IMR-90 (cell line): ENCODE data around the gene HJURP. TPM values are rescaled to one million over a fixed set of nuclear protein-coding genes. Genes with fewer than 3 reads are reported as not detected.

Source experiments
- ATAC-seq: fragments of 200-7000 bp; cut with Tn5 transposase; 2 replicates; pipeline ENCODE4 v1.9.1; 2020; ENCODE audit warnings: low read depth, mild to moderate bottlenecking, moderate library complexity
- BruUV-seq: library from RNA; stranded (reverse); fragments of 400-500 nt; replicated peaks from 2 replicates; lab custom pipeline; 2021; lab: Mats Ljungman, UMichigan
- CTCF ChIA-PET: fragments of 300-600 bp; formaldehyde crosslinking; extraction: SDS; loops from one replicate; lab custom pipeline; 2021; ENCODE audit warnings: antibody characterized with exemption; lab: Yijun Ruan, JAX
- POLR2A ChIA-PET: fragments of 300-600 bp; sonication (Branson Sonifier 250); formaldehyde crosslinking; loops from one replicate; lab custom pipeline; 2022; ENCODE audit warnings: antibody characterized with exemption; ENCODE audit not compliant: unreplicated experiment; lab: Charles Lee
- DNase-seq: peaks from one replicate; pipeline ENCODE4 v3.0.0; 2013
- H2AFZ ChIP-seq: replicated peaks from 2 replicates; pipeline ENCODE3; 2013; ENCODE audit warnings: low read length, mild to moderate bottlenecking; ENCODE audit not compliant: poor library complexity
- H2AK5ac ChIP-seq: 2 replicates; pipeline ENCODE4 v1.6.1; 2013; ENCODE audit warnings: low read depth, low read length, inconsistent platforms
- H2AK9ac ChIP-seq: replicated peaks from 2 replicates; pipeline ENCODE3; 2013; ENCODE audit warnings: mild to moderate bottlenecking, low read depth, low read length, moderate library complexity; ENCODE audit not compliant: poor library complexity
- H2BK120ac ChIP-seq: 2 replicates; pipeline ENCODE4 v1.6.1; 2013; ENCODE audit warnings: low read depth, low read length, inconsistent platforms
- H2BK15ac ChIP-seq: 3 replicates; pipeline ENCODE4 v1.6.1; 2013; ENCODE audit warnings: low read depth, low read length, inconsistent platforms
- H2BK20ac ChIP-seq: 2 replicates; pipeline ENCODE4 v1.6.1; 2013; ENCODE audit warnings: low read depth, mild to moderate bottlenecking, inconsistent platforms, low read length, moderate library complexity
- H2BK5ac ChIP-seq: 2 replicates; pipeline ENCODE4 v1.6.1; 2013; ENCODE audit warnings: mild to moderate bottlenecking, low read depth, low read length, inconsistent platforms; ENCODE audit not compliant: poor library complexity, severe bottlenecking
- H3K14ac ChIP-seq: replicated peaks from 2 replicates; pipeline ENCODE4 v1.6.1; 2013; ENCODE audit warnings: low read depth, low read length, inconsistent platforms
- H3K18ac ChIP-seq: 2 replicates; pipeline ENCODE4 v1.6.1; 2013; ENCODE audit warnings: low read depth, low read length, control low read depth
- H3K23ac ChIP-seq: 2 replicates; pipeline ENCODE4 v1.6.1; 2013; ENCODE audit warnings: low read depth, low read length, inconsistent platforms
- H3K27ac ChIP-seq: 2 replicates; pipeline ENCODE4 v1.5.1; 2013; ENCODE audit warnings: mild to moderate bottlenecking, control low read depth, low read length; ENCODE audit not compliant: insufficient read depth
- H3K27me3 ChIP-seq: 2 replicates; pipeline ENCODE4 v1.6.1; 2013; ENCODE audit warnings: low read length; ENCODE audit not compliant: control insufficient read depth, insufficient read depth
- H3K36me3 ChIP-seq: 2 replicates; pipeline ENCODE4 v1.6.1; 2013; ENCODE audit warnings: low read length, mixed read lengths; ENCODE audit not compliant: control insufficient read depth, insufficient read depth
- H3K4ac ChIP-seq: 2 replicates; pipeline ENCODE4 v1.6.1; 2013; ENCODE audit warnings: low read depth, low read length, inconsistent platforms
- H3K4me1 ChIP-seq: 2 replicates; pipeline ENCODE4 v1.6.1; 2013; ENCODE audit warnings: low read length, mixed read lengths; ENCODE audit not compliant: control insufficient read depth, insufficient read depth
- H3K4me2 ChIP-seq: 2 replicates; pipeline ENCODE4 v1.6.1; 2013; ENCODE audit warnings: low read depth, mild to moderate bottlenecking, control low read depth, low read length, moderate library complexity
- H3K4me3 ChIP-seq: 2 replicates; pipeline ENCODE4 v1.5.1; 2013; ENCODE audit warnings: low read depth, mild to moderate bottlenecking, control low read depth, low read length, moderate library complexity; ENCODE audit not compliant: insufficient read depth
- H3K56ac ChIP-seq: 2 replicates; pipeline ENCODE4 v1.6.1; 2013; ENCODE audit warnings: low read length, inconsistent platforms; ENCODE audit not compliant: insufficient read depth; ENCODE audit errors: extremely low read depth
- H3K79me1 ChIP-seq, 2 experiments: 2 replicates each; pipeline ENCODE4 v1.6.1; 2013; ENCODE audit warnings: low read length in 2 of 2, inconsistent platforms in 1 of 2, low read depth in 1 of 2
- H3K9ac ChIP-seq: 2 replicates; pipeline ENCODE4 v1.6.1; 2013; ENCODE audit warnings: low read depth, low read length, control low read depth
- H3K9me1 ChIP-seq: 2 replicates; pipeline ENCODE4 v1.6.1; 2013; ENCODE audit warnings: low read length, inconsistent platforms; ENCODE audit not compliant: insufficient read depth
- H3K9me3 ChIP-seq: 2 replicates; pipeline ENCODE4 v1.6.1; 2013; ENCODE audit warnings: low read length; ENCODE audit not compliant: control insufficient read depth, insufficient read depth
- H4K20me1 ChIP-seq: 2 replicates; pipeline ENCODE4 v1.6.1; 2013; ENCODE audit warnings: low read length, inconsistent platforms; ENCODE audit not compliant: insufficient read depth
- H4K5ac ChIP-seq: 2 replicates; pipeline ENCODE4 v1.6.1; 2013; ENCODE audit warnings: mild to moderate bottlenecking, low read depth, low read length, control low read depth
- H4K8ac ChIP-seq, 2 experiments: 2 replicates each; pipeline ENCODE4 v1.6.1; 2013; ENCODE audit warnings: low read depth in 2 of 2, low read length in 2 of 2, control low read depth in 1 of 2, inconsistent platforms in 1 of 2
- H4K91ac ChIP-seq: 2 replicates; pipeline ENCODE4 v1.6.1; 2013; ENCODE audit warnings: low read depth, low read length, inconsistent platforms; ENCODE audit not compliant: insufficient read depth
- BHLHE40 ChIP-seq: fragments of 150-350 bp; IDR thresholded peaks from 2 replicates; pipeline ENCODE4 v1.6.1; 2016; ENCODE audit warnings: mild to moderate bottlenecking, low read depth, low read length
- CEBPB ChIP-seq: IDR thresholded peaks from 2 replicates; pipeline ENCODE4 v1.6.1; 2012; ENCODE audit warnings: low read depth, low read length, improper control_type of control experiment
- CHD1 ChIP-seq: IDR thresholded peaks from 2 replicates; pipeline ENCODE4 v1.6.1; 2012; ENCODE audit warnings: low read depth, low read length, improper control_type of control experiment
- FOS ChIP-seq: fragments of 150-350 bp; IDR thresholded peaks from 2 replicates; pipeline ENCODE4 v1.6.1; 2016; ENCODE audit warnings: low read depth, low read length
- MAFK ChIP-seq: IDR thresholded peaks from 2 replicates; pipeline ENCODE4 v1.6.1; 2012; ENCODE audit warnings: low read depth, low read length, improper control_type of control experiment
- MAZ ChIP-seq: IDR thresholded peaks from 2 replicates; pipeline ENCODE4 v1.6.1; 2012; ENCODE audit warnings: low read depth, mild to moderate bottlenecking, low read length, improper control_type of control experiment, moderate library complexity, borderline replicate concordance
- MXI1 ChIP-seq: IDR thresholded peaks from 2 replicates; pipeline ENCODE4 v1.6.1; 2012; ENCODE audit warnings: low read depth, mild to moderate bottlenecking, low read length, moderate library complexity, borderline replicate concordance
- NFE2L2 ChIP-seq: fragments of 150-350 bp; IDR thresholded peaks from 2 replicates; pipeline ENCODE4 v1.6.1; 2016; ENCODE audit warnings: low read depth, mild to moderate bottlenecking, low read length
- POLR2A ChIP-seq: IDR thresholded peaks from 2 replicates; pipeline ENCODE4 v1.6.1; 2012; ENCODE audit warnings: mild to moderate bottlenecking, low read depth, low read length
- RAD21 ChIP-seq: IDR thresholded peaks from 2 replicates; pipeline ENCODE4 v1.6.1; 2012; ENCODE audit warnings: low read length, improper control_type of control experiment
- RCOR1 ChIP-seq: IDR thresholded peaks from 2 replicates; pipeline ENCODE4 v1.6.1; 2012; ENCODE audit warnings: mild to moderate bottlenecking, low read length, improper control_type of control experiment; ENCODE audit not compliant: insufficient replicate concordance
- RFX5 ChIP-seq: IDR thresholded peaks from 2 replicates; pipeline ENCODE4 v1.8.0; 2012; ENCODE audit warnings: low read depth, mild to moderate bottlenecking, low read length, moderate library complexity
- WGBS, 2 experiments: methylation state at CpG; one replicate each; pipeline versions ENCODE4 v1.1.5 to v1.1.7; 2013; ENCODE audit warnings: missing lambda C conversion rate in 2 of 2; ENCODE audit not compliant: insufficient read length in 1 of 2; ENCODE audit errors: extremely low coverage in 2 of 2; 5-methylcytosine and 5-hydroxymethylcytosine counted together
- dilution Hi-C: fragments of 300-500 bp; cut with HindIII; formaldehyde crosslinking; loops from one replicate; pipeline ENCODE4 v1.14.3; 2018; ENCODE audit warnings: low sequenced_read_pairs; ENCODE audit not compliant: unreplicated experiment
- in situ Hi-C: fragments of 300-500 bp; cut with MboI; formaldehyde crosslinking; loops from 3 replicates; pipeline ENCODE4 v1.14.3; 2019; ENCODE audit warnings: low sequenced_read_pairs, inconsistent platforms, mixed read lengths
- intact Hi-C: fragments of 100-400 bp; cut with micrococcal nuclease; formaldehyde crosslinking; loops from 2 replicates; pipeline ENCODE4 v1.10.0; 2022
- polyA plus RNA-seq, 3 experiments: library from polyadenylated mRNA; depleted of rRNA; stranded (reverse); fragments of >200 nt; gene quantifications; 2 replicates each; pipeline ENCODE4 v1.2.3, GENCODE V29; 2012; ENCODE audit warnings: low replicate concordance in 1 of 3
- total RNA-seq: library from RNA; depleted of rRNA; stranded (reverse); fragments of >200 nt; gene quantifications from 2 replicates; pipeline ENCODE4 v1.2.3, GENCODE V29; 2012
- TF ChIP-seq, protein P1 (sequence below): fragments of 150-350 bp; IDR thresholded peaks from 2 replicates; pipeline ENCODE4 v1.6.1; 2016; ENCODE audit warnings: low read depth, mild to moderate bottlenecking, low read length, moderate library complexity, borderline replicate concordance
- TF ChIP-seq, protein P2 (sequence below): fragments of 150-350 bp; IDR thresholded peaks from 2 replicates; pipeline ENCODE4 v1.6.1; 2017; ENCODE audit warnings: mild to moderate bottlenecking, antibody characterized with exemption, low read length, low read depth

The HJURP gene
- total and polyA plus RNA-seq, 2 of the 4 experiments (the other 2 are of a cell fraction): 22.6 to 26.5 TPM

DNA sequence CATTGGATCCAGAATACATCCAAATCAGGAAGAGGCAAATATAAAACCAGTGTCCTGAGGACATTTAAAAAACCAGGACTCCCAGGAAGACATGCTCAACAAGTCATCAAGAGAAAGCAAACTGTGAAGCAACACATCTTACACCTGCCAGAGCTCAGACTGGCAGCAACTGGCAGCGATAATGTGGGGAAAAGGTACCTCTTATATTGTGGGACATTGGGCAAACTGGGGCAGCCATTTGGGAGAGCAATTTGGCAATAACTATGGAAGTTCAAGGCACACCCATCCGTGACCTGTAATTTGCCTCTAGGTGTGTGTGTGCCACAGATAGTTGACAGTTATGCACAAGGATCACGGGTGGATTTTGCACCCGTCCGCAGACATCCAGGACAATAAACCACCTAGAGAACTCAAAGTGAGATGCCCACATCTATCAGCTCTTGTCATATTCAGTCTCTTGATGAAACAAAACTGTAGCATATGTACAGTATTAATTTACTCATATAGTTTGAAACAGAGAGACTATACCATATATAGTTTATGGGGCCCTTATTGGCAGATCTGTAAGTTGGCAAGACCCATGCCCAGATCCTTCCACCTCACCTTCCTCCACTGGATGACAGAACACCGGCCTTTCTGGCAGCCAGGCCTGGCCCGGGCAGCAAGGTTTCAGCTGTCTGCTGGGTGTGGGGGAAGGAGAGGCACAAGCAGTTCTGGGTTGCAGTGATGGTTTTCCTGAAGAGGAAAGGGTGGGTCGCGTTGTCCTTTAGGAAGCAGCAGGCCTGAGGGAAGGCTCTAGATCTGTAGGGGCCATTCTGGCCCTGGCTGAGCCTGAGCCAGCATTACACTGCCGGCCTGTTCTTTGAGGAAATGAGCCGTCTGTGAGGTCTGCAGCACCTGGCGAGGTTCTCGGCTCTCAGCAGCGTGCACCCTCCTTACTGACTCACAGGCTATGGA, 18.8 kb downstream of the HJURP start:
- Histone ChIP-seq H2BK5ac (no peak overlapping the region), H4K91ac (no peak overlapping the region), H3K56ac (no peak overlapping the region), H2BK120ac (no peak overlapping the region), H3K9me1 (peaks cover 5% of the 10 kb centered on the region), H3K9me3 (no peaks in the 10 kb centered on the region), H3K4me2 (no peak overlapping the region), H4K5ac (no peak overlapping the region), H2BK20ac (no peak overlapping the region), H3K9ac (no peak overlapping the region), H2AK5ac (no peak overlapping the region), H3K18ac (no peak overlapping the region), H4K8ac (no peak overlapping the region), H2AK9ac (no peak overlapping the region), H3K79me1 (peaks cover 39 to 62% of the 10 kb centered on the region in 2 experiments), H2BK15ac (no peak overlapping the region), H3K27ac (no peak overlapping the region), H3K4ac (no peak overlapping the region), H3K27me3 (no peaks in the 10 kb centered on the region), H2AFZ (peak overlapping the region; percentile 9), H3K4me3 (no peak overlapping the region), H3K36me3 (peaks cover 2% of the 10 kb centered on the region), H3K23ac (no peak overlapping the region), H4K20me1 (peaks cover 22% of the 10 kb centered on the region), H3K14ac (no peak overlapping the region), H3K4me1 (peaks cover 5% of the 10 kb centered on the region)
- dilution Hi-C loops (no loop called here), intact Hi-C loops (no loop called here), in situ Hi-C loops (loop anchor here (25.0 kb wide), 1 partner anchor 373 kb away; no protein-coding TSS in a partner anchor)
- WGBS, 2 experiments: 81% methylated on average over 4 of the region's 14 CpGs; no CpG with 5 or more reads in 1 of the 2 experiments
- no peak for ATAC-seq
- BruUV-seq: no TSS peak
- ChIA-PET POLR2A (no interaction called here), CTCF (no interaction called here)
- no peak for DNase-seq
- TF ChIP-seq NFE2L2 (no peak), POLR2A (no peak), RFX5 (no peak), FOS (no peak), CHD1 (no peak), MAZ (no peak), CEBPB (no peak), RCOR1 (no peak), RAD21 (no peak), MXI1 (no peak), MAFK (no peak), BHLHE40 (no peak)
- TF ChIP-seq, protein P1, sequence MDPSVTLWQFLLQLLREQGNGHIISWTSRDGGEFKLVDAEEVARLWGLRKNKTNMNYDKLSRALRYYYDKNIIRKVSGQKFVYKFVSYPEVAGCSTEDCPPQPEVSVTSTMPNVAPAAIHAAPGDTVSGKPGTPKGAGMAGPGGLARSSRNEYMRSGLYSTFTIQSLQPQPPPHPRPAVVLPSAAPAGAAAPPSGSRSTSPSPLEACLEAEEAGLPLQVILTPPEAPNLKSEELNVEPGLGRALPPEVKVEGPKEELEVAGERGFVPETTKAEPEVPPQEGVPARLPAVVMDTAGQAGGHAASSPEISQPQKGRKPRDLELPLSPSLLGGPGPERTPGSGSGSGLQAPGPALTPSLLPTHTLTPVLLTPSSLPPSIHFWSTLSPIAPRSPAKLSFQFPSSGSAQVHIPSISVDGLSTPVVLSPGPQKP: no peak
- TF ChIP-seq, protein P2, sequence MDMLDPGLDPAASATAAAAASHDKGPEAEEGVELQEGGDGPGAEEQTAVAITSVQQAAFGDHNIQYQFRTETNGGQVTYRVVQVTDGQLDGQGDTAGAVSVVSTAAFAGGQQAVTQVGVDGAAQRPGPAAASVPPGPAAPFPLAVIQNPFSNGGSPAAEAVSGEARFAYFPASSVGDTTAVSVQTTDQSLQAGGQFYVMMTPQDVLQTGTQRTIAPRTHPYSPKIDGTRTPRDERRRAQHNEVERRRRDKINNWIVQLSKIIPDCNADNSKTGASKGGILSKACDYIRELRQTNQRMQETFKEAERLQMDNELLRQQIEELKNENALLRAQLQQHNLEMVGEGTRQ: no peak
